SHP77 treated with DMSO at 0.1 percent for 48 hours (cell line): ENCODE results near the gene HMGB1.
"Not testable (repeated sequence)": the region's sequence is repeated elsewhere in the genome, so short reads cannot be mapped to it uniquely, and the experiment has no call there.

Experiments used
- DNase-seq: peaks from one replicate; lab custom pipeline; 2025; lab: John Stamatoyannopoulos, UW

Gene HMGB1

DNA sequence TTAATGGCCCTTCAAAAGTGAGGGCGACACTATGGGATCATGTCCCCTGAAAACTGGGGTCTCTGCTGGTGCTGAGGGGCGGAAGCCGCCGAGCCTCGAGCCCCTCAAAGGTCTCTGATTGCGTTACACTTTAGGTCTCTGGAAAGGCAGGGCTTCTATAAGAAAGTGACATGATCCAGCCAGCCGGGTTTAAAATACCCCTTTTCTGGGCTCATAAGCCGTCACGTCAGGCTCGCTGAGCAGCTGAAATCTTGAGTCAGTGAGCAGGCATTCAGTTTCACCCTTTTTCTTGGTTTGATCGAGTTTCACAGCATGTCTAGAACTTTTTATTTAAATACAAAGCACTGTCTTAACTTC is 600 bp upstream of the HMGB1 start:
- peak; percentile 30 for DNase-seq

DNA sequence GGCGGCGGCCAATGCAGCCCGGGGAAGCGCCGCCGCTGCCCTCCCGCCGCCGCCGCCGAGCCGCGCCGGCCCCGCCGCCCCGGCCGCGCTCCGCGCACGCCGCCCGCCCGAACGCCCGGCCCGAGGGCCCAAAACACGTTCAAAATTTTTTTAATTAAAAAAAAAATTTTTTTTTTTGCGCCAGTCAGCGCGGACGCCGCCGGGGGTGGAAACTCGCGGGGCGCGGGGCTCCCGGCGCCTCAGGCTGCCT is 468 bp downstream of the HMGB1 start:
- DNase-seq = no peak

DNA sequence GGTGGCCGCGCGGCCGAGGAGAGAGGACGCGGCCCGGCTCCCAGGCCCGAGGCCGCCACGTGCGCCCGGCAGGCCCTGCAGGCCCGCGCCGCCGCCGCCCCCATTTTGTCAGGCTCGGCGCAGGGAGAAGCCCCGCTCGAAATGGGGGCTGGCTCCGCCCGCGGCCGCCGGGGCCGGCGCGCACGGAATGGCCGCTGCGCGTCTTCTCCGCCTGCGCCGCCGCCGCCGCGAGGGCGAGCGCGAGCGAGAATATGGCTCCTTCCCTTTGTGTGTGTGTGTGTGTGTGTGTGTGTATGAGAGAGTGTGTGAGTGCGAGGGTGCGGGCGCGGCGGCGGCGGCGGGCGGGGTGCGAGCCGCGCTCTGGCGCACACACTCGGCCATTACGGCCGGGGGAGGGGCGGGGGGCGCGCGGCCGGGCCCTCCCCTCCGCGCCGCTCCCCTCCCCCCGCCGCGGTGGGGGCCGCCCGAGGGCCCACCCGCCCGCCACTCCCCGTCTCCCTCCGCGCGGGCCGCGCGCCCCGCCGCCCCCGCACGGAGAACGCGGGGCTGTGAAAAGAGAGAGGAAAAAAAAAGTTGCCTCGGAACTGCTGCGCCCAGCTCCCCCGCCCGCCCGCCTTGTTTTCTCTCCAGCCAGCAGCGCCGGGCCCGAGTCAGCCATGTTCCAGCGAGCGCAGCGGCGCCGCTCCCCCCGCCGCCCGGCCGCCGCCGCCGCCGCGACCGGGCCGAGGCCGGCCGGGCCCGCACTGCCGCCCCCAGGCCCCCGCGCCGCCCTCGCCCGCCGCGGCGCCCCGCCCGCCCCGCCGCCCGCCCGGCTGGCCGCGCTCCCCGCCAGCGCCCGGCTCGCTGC is 1.0 kb downstream of the HMGB1 start:
- DNase-seq = peak; percentile 41

DNA sequence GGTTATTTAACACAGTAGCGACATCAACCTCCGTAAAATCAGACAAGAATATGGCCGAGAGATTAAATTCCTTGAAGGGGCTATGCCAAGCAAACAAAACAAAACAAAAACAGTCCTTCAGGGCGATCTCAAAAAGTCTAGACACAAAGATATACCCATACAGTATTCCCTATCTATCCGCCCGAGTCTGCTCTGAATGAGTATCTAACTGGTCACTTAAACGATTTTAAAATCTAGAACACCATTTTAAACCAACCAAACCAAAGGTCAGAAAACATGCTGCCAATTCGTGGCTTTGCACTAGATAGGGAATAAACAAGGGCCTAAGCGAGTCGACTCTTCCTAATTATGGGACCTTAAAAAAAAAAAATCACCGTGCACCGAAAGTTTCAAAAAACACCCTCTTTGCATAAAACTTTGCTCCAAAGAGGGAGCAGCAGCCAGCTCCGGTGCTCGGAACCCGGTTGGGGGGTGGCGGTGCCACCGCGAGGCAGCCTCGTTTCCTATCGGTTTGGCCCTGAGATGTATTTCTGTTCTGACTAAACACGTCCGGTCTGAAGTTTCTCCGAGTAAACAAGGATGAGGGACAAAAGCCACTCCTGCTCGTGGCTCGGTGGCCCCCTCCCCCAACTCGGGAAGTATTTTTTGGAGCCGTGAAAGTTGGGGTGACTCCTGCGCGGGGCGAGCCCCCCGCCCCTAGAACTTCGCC is 1.8 kb downstream of the HMGB1 start:
- no peak for DNase-seq

DNA sequence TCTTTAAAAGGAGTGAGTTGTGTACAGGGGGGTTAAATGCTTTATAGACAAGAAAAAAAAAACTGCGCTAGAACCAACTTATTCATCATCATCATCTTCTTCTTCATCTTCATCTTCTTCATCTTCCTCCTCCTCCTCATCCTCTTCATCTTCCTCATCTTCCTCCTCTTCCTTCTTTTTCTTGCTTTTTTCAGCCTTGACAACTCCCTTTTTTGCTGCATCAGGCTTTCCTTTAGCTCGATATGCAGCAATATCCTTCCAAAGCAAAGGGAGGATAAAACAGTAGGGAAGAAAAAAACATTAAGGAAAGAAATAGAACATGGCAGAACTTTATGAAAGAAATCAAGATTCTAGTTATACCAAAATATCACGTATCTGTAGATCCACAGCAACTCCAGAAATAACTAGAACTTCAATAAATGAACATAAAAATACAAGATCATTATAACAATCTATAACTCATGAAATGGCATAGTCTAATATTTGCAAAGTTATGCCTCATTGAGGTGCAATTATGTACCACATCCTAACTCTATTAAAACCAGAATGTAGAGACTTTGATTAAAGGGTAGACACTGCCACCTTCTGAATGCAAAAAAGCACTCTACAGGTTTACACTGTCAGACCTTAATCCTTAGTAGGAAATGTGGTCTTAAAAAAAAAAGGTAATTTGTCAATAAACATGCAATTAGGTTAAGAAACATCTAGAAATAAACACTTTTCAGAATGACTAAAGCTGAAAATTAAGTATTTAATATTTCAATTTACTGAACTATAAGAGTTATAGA is 4.3 kb downstream of the HMGB1 start:
- DNase-seq = not testable (repeated sequence)

DNA sequence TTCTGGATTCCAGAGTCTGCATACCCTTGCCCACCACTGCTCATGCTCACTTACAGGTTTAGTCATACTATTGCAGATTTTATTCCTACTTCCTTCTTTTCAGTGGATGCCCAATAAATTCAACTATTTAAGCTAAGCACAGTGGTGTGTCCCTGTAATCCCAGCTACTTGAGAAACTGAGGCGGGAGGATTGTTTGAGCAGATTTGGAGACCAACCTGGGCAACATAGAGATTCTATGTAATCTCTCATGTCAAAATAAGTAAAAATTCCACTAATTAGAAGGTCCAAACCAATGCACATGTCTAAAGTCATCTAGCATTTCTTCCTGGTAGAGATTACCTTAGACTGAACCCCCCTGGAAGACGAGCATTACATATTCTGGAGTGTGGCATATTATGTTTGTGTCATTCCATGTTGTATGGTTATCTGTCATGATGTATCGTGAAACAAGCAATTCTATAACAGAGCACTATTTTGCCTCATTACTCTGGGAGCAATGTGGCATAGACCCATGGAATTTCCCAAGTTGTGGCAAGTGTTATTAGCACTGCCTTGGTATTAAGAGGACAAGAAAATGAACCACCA is 8.3 kb downstream of the HMGB1 start:
- no peak for DNase-seq

DNA sequence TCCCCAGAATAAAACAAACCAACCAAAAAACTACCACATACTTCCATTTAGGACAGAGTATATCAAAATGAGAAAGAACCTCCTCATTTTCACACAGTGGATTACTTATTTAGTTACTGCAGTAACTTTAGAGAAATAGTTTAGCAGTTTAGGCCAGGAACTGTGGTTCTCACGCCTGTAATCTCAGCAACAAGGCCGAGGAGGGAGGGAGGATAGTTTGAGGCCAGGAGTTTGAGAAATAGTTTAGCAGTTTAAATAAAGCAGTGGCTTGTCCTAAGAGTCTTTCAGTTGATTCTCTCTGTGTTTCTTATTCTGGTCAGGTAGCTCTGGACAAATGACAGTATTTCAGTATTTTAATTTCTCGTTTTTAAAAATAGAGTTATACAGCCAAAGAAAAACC is 9.4 kb downstream of the HMGB1 start:
- DNase-seq = no peak

DNA sequence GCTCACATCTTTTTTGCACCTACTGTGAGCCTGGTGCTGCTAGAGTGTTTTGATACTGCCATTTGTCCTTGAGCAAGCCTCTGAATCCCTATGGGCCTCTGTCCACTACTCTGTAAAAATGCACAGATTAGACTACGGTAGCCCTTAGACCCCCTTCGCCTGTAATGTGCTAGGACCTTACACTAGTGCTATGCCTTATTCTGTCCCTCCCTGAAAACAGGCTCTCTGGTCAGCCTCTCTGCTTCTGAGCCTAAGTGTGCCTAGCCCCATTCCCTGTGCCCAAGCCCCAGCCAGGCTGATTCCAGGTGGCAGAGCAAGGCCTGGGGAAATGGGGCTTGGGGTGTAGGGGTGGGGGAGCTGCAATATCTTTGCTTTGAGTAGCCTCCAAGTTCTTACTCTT is 10.7 kb downstream of the HMGB1 start:
- DNase-seq = no peak

DNA sequence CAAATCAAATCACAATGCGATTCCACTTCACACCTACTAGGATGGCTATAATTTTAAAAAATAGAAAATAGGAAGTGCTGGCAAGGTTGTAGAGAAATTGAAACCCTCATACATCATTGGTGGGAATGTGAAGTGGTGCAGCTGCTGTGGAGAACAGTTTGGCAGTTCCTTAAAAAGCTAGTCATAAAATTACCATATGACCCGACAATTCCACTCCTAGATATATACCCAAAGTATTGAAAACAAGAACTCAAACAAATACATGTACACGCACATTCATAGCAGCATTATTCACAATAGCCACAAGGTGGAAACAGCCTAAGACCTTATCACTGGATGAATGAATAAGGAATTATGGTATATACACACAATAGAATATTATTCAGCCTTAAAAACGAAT is 12.0 kb downstream of the HMGB1 start:
- DNase-seq = no peak

DNA sequence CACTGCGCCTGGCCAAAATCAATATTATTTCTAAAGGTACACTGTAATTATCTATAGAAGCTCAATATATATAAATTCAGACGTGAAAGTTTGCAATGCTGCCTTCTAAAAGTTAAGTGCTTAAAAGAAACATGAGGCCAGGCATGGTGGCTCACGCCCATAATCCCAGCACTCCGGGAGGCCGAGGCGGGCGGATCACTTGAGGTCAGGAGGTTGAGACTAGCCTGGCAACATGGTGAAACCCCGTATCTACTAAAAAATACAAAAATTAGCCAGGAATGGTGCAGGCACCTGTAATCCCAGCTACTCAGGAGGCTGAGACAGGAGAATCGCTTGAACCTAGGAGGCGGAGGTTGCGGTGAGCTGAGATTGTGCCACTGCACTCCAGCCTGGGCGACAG is 14.3 kb downstream of the HMGB1 start:
- DNase-seq = not testable (repeated sequence)

DNA sequence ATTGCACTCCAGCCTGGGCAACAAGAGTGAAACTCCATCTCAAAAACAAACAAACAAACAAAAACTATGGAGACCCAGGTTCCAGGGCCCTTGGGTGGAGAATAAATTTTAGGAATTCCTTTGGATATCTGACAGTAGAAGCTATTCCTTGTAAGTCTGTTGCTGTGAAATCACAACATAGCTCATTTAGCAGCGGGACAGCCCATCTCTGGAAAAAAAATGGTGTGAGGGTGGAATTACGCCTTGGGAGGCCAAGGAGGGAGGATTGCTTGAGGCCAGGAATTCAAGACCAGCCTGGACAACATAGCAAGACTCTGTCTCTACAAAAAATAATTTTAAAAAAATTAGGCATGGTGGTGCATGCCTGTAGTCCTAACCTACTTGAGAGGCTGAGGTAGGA is 15.7 kb downstream of the HMGB1 start:
- no peak for DNase-seq

DNA sequence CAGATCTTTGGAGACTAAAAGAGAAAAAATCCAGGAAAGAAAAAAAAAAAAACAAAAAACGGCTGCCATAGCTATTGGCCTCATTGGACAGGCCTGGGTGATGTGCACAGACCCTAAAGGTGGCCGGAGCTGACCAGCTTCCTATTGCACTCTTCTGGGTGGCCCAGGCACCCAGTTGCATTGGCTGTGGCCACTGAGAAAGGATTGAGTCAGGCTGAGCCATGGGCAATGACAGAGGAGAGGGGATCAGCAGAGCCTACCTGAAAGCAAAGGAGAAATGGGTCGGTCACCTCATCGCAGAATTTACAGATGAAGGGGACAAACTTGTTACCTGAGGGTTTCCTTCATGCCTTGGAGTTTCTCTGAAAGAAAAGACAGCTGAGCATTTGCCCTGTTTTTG is 17.3 kb downstream of the HMGB1 start:
- DNase-seq = no peak

DNA sequence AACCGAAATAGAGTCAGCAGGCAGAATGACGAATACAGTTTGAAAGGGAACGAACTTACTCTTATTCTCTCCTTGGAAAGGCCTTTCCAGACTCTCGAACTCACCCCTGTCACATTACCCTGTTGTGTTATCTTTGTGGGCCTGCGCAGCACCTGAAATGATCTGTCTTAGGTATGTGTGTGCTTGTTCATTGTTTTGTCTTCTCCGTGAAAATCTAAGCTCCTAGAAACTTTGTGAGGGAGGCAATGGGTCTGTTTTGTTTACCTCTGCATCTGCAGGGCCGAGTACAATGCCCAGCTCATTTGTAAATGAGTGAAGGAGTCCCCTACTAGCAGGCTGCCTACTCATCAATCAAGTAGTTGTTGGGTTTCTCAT is 19.6 kb downstream of the HMGB1 start:
- no peak for DNase-seq

DNA sequence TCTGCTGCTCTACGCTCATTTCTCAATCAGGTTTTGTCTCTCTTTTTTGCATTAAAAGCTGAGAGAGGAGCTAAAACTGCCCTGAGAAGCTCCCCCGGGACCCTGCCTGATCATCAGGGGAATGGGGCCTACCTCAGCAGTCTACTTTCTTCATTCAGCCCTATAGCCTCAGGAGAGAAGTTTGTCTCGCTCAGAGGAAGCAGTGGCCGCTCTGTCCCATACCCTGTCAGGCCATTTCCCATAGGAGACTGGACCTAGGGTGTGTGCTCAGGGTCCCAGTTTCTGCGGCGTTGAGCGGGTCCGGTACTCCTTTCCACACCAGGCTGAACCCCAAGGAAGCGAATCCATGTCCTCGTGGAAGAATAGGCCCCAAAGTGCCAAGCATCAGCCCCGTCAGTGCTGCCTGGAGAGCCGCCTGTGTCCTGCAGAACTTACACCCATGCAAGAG is 21.8 kb downstream of the HMGB1 start:
- no peak for DNase-seq

DNA sequence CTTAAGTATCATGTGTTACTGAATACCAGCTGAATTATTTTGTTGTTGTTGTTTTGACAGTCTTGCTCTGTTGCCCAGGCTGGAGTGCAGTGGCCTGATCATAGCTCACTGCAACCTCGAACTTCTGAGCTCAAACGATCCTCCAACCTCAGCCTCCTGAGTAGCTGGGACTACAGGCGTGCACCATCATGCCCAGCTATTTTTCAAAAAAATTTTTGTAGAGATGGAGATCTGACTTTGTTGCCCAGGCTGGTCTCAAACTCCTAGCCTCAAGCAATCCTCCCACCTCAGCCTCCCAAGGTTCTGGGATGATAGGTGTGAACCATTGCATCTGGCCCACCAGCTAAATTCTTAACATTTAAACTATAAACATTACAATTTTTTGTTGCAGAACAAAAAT is 22.2 kb downstream of the HMGB1 start:
- not testable (repeated sequence) for DNase-seq

DNA sequence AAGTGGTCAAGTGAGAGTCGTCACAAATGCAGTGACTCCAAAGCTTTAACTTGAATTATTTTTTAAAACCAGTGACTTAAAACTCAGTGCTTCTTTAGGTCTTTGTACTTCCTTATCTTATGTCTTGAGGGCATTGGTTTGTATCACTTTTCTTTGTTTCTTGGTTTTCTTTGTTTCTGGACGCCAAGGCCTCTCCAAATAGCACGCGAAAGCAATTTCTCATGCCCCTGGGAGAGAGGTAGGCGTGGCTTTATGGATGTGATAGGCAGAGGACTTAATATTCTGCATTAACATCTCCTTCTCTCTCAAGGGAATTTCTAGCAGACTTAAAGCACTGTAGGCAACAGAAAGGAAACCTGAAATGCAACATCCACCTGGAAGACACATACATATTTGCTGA is 22.8 kb downstream of the HMGB1 start:
- DNase-seq = no peak

DNA sequence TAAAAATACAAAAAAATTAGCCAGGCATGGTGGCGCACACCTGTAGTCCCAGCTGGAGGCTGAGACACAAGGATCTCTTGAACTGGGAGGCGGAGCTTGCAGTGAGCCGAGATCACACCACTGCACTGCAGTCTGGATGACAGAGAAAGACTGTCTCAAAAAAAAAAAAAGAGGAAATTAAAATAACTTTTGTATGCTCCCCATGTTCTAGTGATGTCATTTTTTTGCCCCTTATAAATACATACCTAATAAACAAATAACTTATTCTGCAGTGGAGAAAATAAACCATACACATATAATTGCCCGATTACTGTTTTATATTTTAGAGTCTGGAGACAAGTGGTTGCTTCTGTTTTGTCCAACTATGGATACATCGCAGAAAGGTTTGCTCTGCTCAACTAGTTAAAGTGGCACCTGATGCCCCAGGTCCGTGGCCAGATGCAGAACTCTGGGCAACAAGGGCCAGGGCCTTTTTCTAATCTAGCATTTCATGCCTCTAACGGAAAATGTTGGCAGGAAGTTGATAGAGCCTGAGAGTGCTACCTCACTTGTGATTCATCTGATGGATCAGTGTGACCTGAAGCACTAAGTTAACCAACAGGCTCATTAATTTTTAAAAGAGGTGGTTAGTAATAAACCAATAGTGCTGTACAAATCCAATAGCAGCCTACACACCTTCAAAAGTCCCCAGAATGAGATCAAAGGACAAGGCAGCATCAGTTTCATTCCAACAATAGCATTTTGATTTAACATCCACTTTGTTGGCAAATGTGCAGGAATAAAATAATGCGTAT is 24.6 kb downstream of the HMGB1 start:
- no peak for DNase-seq

DNA sequence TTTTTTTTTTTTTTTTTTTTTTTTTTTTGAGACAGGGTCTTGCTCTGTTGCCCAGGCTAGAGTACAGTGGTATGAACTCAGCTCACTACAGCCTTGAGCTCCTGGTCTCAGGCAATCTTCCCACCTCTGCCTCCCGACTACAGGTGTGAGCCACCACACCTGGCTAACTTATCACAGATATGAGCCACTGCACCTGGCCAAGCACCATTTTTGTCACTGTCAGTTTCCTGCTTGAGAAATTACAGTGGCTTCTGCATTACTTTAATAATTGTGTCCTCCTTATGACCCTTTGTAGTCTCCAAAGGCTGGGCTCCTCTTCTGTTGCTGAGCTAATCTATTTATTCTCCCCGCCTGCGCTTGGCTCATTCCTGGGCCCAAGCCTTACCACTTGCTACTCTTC is 27.4 kb downstream of the HMGB1 start:
- DNase-seq = no peak

DNA sequence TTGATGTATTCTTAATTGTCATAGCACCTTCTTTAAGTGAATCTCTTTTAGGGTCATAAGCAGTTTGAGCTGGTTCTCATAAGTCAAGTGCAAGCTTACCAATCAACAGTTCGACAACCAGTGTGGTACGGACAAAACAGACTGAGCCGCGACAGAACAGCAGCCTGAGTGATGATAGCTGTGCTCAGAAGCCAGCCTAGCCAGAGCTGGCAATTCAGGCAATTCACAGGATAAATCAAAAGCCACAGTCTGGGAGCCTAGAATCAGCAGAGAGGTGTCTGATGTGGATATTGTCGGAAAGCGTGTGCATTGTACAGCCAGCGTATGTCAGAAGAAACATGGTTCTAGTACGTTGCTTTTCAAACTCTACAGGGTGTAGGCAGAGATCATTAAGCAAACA is 28.6 kb downstream of the HMGB1 start:
- DNase-seq = no peak

DNA sequence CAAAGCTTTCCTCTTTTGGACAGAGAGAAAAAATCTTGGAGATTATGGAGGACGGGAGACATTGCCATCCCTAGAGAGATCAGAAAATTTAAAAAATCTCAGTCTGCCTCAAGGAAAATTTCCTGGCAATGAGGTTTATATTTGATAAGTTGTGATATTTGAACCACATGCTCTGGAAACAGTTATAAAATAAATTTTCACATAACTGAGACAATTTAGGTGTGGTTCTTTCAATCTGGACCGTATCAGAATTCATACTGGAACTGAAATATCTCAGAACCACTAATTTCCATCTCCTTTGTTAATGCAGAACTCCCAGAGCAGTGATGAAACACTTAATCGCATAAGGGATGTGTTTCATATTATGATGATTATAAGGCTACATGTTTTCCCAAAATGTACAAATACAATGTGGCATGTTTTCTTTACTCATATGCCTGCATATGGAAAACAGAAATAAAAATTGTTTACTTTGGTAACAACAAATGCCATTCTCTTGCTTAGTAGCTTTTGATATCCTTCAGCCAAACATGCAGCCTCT is 29.8 kb downstream of the HMGB1 start:
- DNase-seq = no peak

DNA sequence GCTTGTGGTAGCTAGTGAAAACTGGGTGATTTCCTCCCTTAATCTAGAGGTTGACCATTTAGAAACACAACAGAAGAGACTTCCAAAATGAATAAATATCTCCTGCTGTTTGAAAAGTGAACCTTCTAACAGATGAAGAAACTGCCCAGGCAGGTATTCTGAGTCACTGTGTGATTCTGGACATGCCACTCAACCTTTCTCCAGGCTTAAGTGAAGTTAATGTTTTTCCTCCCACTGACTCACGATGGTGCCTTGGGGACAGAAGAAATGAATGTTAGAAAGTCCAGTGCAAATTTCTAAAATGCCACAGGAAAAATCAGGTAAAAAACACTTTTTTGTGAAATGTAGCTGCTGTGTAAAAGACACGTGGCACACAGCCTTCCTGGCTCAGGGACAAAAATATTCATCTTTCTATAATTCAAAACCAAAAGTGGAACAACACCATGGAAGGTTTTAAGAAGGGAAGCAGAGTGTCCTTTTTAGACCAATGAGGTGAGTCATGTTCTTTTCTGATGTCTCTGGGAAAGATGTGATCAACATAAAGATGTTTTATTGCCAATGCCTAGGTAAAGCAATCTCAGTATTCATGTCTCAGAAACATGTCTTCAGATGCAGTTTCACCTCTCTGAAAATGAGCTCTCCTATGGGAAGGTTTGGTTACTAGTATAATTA is 34.3 kb downstream of the HMGB1 start:
- DNase-seq = no peak
